Measurements from ENCODE around the gene DIAPH1.

DIAPH1 gene

GRCh38 chr5:141522301-141522700, 96.5 kb downstream of the DIAPH1 start:
- DNase-seq (ENCODE audit: low read depth in 1 of 2, low spot score in 1 of 2) = no peak

- no peak for DNase-seq (ENCODE audit: low read depth in 1 of 2, low spot score in 1 of 2)
Observed at GRCh38 chr5:141521244-141521781, 97.5 kb downstream of the DIAPH1 start.

DNA sequence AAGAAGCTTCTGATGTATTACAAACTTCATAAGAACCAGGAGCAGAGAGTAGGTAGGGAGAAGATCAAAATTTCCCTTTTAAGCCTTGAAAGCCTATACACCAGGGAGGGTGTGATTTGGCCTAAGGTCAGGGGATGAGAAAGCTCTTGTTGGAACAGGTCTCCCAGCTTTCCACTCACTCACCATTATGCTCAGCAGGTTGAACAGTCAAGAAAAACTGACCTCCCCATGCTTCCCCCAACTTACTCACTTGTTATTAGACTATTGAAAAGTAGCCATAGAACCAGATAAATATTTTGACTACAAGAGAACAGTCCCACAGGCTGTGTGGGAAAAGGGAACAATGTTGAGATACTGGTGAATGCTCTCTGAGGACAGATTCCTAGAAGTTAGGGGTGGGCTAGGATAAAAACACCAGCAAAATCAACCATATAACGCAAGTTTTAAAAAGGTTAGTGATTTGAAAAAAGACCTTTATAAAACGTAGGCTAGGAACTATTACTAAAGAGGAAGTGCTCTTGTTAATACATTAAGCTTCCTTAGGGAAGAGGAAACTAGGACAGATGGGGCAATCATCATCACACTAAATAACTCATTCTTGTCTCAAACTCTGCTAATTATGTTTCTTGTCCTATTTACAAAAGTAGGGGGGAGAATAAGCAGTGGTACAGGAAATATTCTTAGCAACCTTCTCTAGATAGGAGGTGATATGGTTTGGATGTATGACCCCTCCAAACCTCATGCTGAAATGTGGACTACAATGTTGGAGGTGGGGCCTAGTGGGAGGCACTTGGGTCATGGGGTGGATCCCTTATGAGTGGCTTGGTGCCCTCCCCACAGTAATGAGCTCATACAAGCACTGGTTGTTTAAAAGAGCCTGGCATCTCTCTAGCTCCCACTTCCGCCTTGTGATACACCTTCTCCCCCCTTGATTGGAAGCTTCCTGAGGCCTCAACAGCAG, 98.9 kb downstream of the DIAPH1 start:
- no peak for DNase-seq (ENCODE audit: low read depth in 1 of 2, low spot score in 1 of 2)

- no peak for DNase-seq (ENCODE audit: low read depth in 1 of 2, low spot score in 1 of 2)
Observed at GRCh38 chr5:141518618-141519015, 100.2 kb downstream of the DIAPH1 start.

DNA sequence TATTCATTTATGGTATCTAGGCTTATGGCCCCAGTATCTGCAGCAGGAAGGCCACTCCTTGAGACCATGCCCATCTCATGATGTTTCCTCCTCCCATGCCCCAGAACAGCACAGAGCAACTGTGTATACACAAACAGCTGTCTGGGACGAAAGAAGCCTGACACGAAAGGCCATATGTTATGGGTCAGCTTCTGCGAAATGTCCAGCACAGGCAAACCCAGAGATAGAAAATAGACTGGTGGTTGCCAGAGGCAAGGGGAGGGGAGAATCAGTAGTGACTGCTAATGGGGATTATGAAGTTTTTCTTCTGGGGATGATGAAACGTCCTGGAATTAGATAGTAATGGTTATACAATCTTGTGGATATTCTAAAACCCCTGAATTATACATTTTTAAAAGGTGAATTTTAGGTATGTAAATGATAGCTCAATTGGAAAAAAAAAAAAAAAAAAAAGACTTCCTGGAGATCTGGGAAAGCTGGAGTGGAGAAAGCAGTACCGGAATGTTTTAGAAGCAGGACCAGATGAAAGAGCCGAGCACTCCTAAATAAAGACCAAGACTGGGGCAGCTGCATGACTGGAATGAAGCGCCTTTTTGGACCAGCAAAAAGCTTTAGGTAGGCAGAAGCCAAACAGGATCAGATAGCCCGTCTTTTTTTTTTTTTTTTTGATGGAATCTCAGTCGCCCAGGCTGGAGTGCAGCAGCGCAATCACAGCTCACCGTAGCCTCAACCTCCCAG, 100.8 kb downstream of the DIAPH1 start:
- DNase-seq (ENCODE audit: low read depth in 1 of 2, low spot score in 1 of 2) = no peak

GRCh38 chr5:141517312-141517711, 101.5 kb downstream of the DIAPH1 start:
- DNase-seq (ENCODE audit: low read depth in 1 of 2, low spot score in 1 of 2) = no peak

DNA sequence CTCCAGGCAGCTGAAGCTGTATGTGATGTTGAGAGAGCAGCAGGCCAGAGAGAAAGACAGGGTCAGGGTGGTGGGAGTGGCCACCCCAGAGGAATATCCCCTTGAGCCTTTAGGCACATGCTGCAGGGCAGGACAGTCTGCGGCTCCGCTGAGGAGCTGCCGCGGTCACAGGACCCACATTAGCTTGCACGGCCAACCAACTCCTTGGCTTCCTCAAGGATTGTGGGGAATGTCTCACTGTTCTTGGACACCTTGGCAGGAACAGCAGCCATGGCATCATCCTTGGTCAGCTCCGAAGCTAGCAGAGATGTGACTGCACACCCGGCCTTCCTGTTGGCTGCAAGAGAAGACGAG, 102.2 kb downstream of the DIAPH1 start:
- DNase-seq (ENCODE audit: low read depth in 1 of 2, low spot score in 1 of 2) = no peak

GRCh38 chr5:141515946-141516671, 102.7 kb downstream of the DIAPH1 start:
- no peak for DNase-seq (ENCODE audit: low read depth in 1 of 2, low spot score in 1 of 2)

- no peak for DNase-seq (ENCODE audit: low read depth in 1 of 2, low spot score in 1 of 2)
Observed at GRCh38 chr5:141515141-141515540, 103.7 kb downstream of the DIAPH1 start.

GRCh38 chr5:141514330-141515133, 104.3 kb downstream of the DIAPH1 start:
- DNase-seq (ENCODE audit: low read depth in 1 of 2, low spot score in 1 of 2) = no peak

DNA sequence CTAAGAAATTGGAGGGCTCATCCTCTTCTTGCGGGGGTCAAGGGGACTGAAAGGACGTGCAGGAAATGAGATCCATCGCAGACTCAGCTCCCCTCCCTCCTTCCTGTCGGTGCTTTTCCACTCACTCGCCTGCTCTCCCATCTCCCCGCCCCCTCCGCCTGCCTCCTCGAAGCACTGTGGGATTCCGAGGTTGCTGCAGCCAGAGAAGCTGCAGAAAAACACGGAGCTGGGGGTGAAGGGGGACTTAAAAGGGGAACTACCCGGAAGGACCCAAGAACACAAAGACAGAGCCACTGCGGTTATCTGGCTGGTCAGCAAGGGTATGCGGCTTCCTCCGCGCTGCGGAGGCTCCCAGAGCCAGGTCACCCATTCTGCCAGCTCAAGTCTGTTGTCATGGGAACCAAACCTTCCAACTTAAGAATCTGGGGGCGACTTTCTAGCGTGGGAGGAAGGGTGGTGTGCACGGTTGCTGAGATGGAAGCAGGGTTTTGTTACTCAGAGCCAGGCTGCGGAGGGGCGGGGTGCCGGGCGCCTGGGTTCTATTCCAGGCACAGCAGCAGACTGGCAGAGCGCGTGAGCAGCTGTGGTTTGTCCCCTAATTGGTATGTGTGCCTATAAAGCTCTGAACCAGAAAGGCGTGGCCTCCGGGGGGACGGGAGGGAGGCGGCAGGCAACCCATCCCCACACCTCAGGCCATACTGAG, 105.0 kb downstream of the DIAPH1 start:
- DNase-seq (ENCODE audit: low read depth in 1 of 2, low spot score in 1 of 2) = peak; percentile 36 to 71

GRCh38 chr5:141512911-141513626, 105.7 kb downstream of the DIAPH1 start:
- peak in 1 of 2 donors; percentile 22 for DNase-seq (ENCODE audit: low read depth in 1 of 2, low spot score in 1 of 2)

GRCh38 chr5:141512390-141512910, 106.3 kb downstream of the DIAPH1 start:
- DNase-seq (ENCODE audit: low read depth in 1 of 2, low spot score in 1 of 2) = peak; percentile 73 to 78

- no peak for DNase-seq (ENCODE audit: low read depth in 1 of 2, low spot score in 1 of 2)
Observed at GRCh38 chr5:141511771-141512325, 107.0 kb downstream of the DIAPH1 start.

DNA sequence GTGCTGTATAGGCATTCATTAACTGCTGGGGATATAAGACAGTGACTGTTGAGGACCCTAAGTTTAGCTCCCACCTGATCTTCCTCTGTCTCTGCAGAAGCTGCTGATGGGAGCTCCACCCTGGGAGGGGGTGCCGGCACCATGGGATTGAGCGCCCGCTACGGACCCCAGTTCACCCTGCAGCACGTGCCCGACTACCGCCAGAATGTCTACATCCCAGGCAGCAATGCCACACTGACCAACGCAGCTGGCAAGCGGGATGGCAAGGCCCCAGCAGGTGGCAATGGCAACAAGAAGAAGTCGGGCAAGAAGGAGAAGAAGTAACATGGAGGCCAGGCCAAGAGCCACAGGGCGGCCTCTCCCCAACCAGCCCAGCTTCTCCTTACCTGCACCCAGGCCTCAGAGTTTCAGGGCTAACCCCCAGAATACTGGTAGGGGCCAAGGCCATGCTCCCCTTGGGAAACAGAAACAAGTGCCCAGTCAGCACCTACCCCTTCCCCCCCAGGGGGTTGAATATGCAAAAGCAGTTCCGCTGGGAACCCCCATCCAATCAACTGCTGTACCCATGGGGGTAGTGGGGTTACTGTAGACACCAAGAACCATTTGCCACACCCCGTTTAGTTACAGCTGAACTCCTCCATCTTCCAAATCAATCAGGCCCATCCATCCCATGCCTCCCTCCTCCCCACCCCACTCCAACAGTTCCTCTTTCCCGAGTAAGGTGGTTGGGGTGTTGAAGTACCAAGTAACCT, 107.8 kb downstream of the DIAPH1 start:
- no peak for DNase-seq (ENCODE audit: low read depth in 1 of 2, low spot score in 1 of 2)

- DNase-seq (ENCODE audit: low read depth in 1 of 2, low spot score in 1 of 2) = no peak
Observed at GRCh38 chr5:141510160-141510559, 108.6 kb downstream of the DIAPH1 start.

- no peak for DNase-seq (ENCODE audit: low read depth in 1 of 2, low spot score in 1 of 2)
Observed at GRCh38 chr5:141508798-141509611, 109.8 kb downstream of the DIAPH1 start.
